WTC11 (cell line): ENCODE measurements around the gene POU5F1. TPM values are rescaled to one million over a fixed set of nuclear protein-coding genes. Genes with fewer than 3 reads are reported as not detected.

ENCODE experiments used
- ATAC-seq: fragments of 200-7000 bp; cut with Tn5 transposase; 2 replicates; pipeline ENCODE4 v1.10.0; 2021; ENCODE audit warnings: mild to moderate bottlenecking, moderate library complexity
- CTCF ChIA-PET: fragments of 300-600 bp; sonication (Branson Sonifier 250); formaldehyde crosslinking; loops from one replicate; lab custom pipeline; 2021; ENCODE audit warnings: antibody characterized with exemption; lab: Charles Lee
- POLR2A ChIA-PET: fragments of 350-600 bp; sonication (Branson Sonifier 250); formaldehyde crosslinking; loops from one replicate; lab custom pipeline; 2021; ENCODE audit warnings: antibody characterized with exemption; lab: Charles Lee
- DNase-seq: peaks from one replicate; pipeline ENCODE4 v3.0.0; 2021; ENCODE audit warnings: low spot score
- H3K27ac Mint-ChIP-seq: 2 replicates; pipeline ENCODE4 v1.8.0; 2021; ENCODE audit warnings: mixed read lengths
- H3K27me3 Mint-ChIP-seq: 2 replicates; pipeline ENCODE4 v1.8.0; 2021; ENCODE audit warnings: low read depth, mild to moderate bottlenecking, moderate library complexity, mixed read lengths
- H3K36me3 Mint-ChIP-seq: 2 replicates; pipeline ENCODE4 v1.8.0; 2021; ENCODE audit warnings: mixed read lengths
- H3K4me1 Mint-ChIP-seq: 2 replicates; pipeline ENCODE4 v1.8.0; 2022; ENCODE audit warnings: mixed read lengths
- H3K4me3 Mint-ChIP-seq: 2 replicates; pipeline ENCODE4 v1.8.0; 2021; ENCODE audit warnings: mild to moderate bottlenecking, moderate library complexity, mixed read lengths
- H3K9me3 Mint-ChIP-seq: 2 replicates; pipeline ENCODE4 v1.8.0; 2021; ENCODE audit warnings: mixed read lengths
- CREM ChIP-seq: sonication (generic); formaldehyde crosslinking; IDR thresholded peaks from 2 replicates; pipeline ENCODE4 v1.8.1; 2022; ENCODE audit warnings: mild to moderate bottlenecking, missing genetic modification reagents, moderate library complexity
- STAT6 ChIP-seq: sonication (generic); formaldehyde crosslinking; conservative IDR thresholded peaks from 2 replicates; pipeline ENCODE4 v1.8.1; 2023; ENCODE audit warnings: mild to moderate bottlenecking, low read depth, missing genetic modification reagents, moderate library complexity
- ZNF281 ChIP-seq: sonication (generic); formaldehyde crosslinking; IDR thresholded peaks from 2 replicates; pipeline ENCODE4 v1.8.0; 2023; ENCODE audit warnings: mild to moderate bottlenecking, missing genetic modification reagents
- ZNF512 ChIP-seq: sonication (generic); formaldehyde crosslinking; IDR thresholded peaks from 2 replicates; pipeline ENCODE4 v1.8.1; 2022; ENCODE audit warnings: missing genetic modification reagents, borderline replicate concordance
- total RNA-seq: library from RNA; stranded (reverse); gene quantifications from 3 replicates; pipeline ENCODE4 v1.2.3, GENCODE V29; 2021

The POU5F1 gene
- total RNA-seq, 1 experiment from 2014 or later, result 2,735 TPM

GRCh38 chr6:31126396-31127175, 43.9 kb downstream of the POU5F1 start (continued):
- TF ChIP-seq CREM (CRISPR knock-in tag), result no peak

- H3K27ac Mint-ChIP-seq, result no peak overlapping the region
Measured at GRCh38 chr6:31125586-31126363, 44.7 kb downstream of the POU5F1 start.

More at GRCh38 chr6:31125586-31126363, 44.7 kb downstream of the POU5F1 start:
- no peak overlapping the region for H3K4me3 Mint-ChIP-seq
- CTCF ChIA-PET, result interaction anchor here (1.1 to 6.8 kb wide), 7 partner anchors 11 to 46 kb away, joined by 4 to 90 read pairs (median 9); partner anchors contain the start of genes C6orf15, PSORS1C1, PSORS1C2 and TCF19
- H3K4me1 Mint-ChIP-seq, result peaks cover 37% of the 10 kb centered on the region
- H3K36me3 Mint-ChIP-seq, result no peaks in the 10 kb centered on the region
- no peak for TF ChIP-seq ZNF512
- TF ChIP-seq STAT6 (CRISPR knock-in tag), result no peak
- no peak for TF ChIP-seq ZNF281 (CRISPR knock-in tag)
- H3K9me3 Mint-ChIP-seq, result peaks cover 4% of the 10 kb centered on the region; the same call in 1 of the 2 replicates
- ATAC-seq (no peak), DNase-seq (no peak)
- H3K27me3 Mint-ChIP-seq, result peaks cover 10% of the 10 kb centered on the region
- POLR2A ChIA-PET, result interaction anchor here (0.6 kb wide), 1 partner anchor 34 kb away, joined by 3 read pairs; no protein-coding TSS in a partner anchor
